ENCODE measurements around the gene TLE5.

The TLE5 gene

GRCh38 chr19:3005345-3005744 lies 57.0 kb downstream of the TLE5 start:
- H3K4me1 ChIP-seq (ENCODE audit: control insufficient read depth in 2 of 2, insufficient read depth in 1 of 2, low read depth in 1 of 2, low read length in 2 of 2), result peaks cover 2 to 3% of the 10 kb centered on the region in 2 donors
- no peak overlapping the region for H2AFZ ChIP-seq (ENCODE audit: low read length)
- H2BK12ac ChIP-seq (ENCODE audit: low read length), result peak overlapping the region; percentile 73
- peak overlapping the region; percentile 76 for H3K18ac ChIP-seq (ENCODE audit: low read length)
- DNase-seq (ENCODE audit: low spot score), result no peak
- H3K79me1 ChIP-seq (ENCODE audit: low read depth, low read length), result no peaks in the 10 kb centered on the region
- no peak overlapping the region for H3K9ac ChIP-seq (ENCODE audit: low read depth, low read length, poor library complexity)
- H3K14ac ChIP-seq (ENCODE audit: low read length), result peak overlapping the region; percentile 63
- H3K4ac ChIP-seq (ENCODE audit: low read length), result no peak overlapping the region
- peak overlapping the region; percentile 68 for H3K23ac ChIP-seq (ENCODE audit: low read depth, low read length, poor library complexity)
- no peaks in the 10 kb centered on the region for H3K36me3 ChIP-seq (replicated peaks in 1 of 2; ENCODE audit: control insufficient read depth in 2 of 2, insufficient read depth in 2 of 2, low read length in 2 of 2)
- H4K91ac ChIP-seq (ENCODE audit: low read depth, low read length, poor library complexity), result no peak overlapping the region
- peaks cover 0 to 27% (median 2%) of the 10 kb centered on the region in 3 experiments for H3K27me3 ChIP-seq (ENCODE audit: control insufficient read depth in 3 of 3, insufficient read depth in 3 of 3, low read depth in 1 of 3, low read length in 3 of 3)
- no peak overlapping the region for H3K27ac ChIP-seq (replicated peaks; ENCODE audit: low read length)
- peak overlapping the region; percentile 75 for H2BK5ac ChIP-seq (ENCODE audit: low read length)
- H2BK120ac ChIP-seq (ENCODE audit: low read depth, low read length), result no peak overlapping the region
- H2BK15ac ChIP-seq (ENCODE audit: low read length), result peak overlapping the region; percentile 89
- no peak overlapping the region for H3K4me3 ChIP-seq (ENCODE audit: low read length in 2 of 2)
- WGBS, 2 donors (ENCODE audit: extremely low coverage in 2 of 2, insufficient read length in 2 of 2, insufficient replicate concordance in 1 of 2), result no CpG with 5 or more reads among the region's 18 CpGs
- no peak overlapping the region for H3K4me2 ChIP-seq (ENCODE audit: insufficient read depth, low read length, poor library complexity, severe bottlenecking)
- no peak overlapping the region for H4K8ac ChIP-seq (ENCODE audit: low read depth, low read length)
- peak overlapping the region; percentile 95 for H2AK5ac ChIP-seq (ENCODE audit: low read depth, low read length)
- H3K9me3 ChIP-seq (replicated peaks in 1 of 2; ENCODE audit: control insufficient read depth in 2 of 2, insufficient read depth in 1 of 2, low read depth in 1 of 2, low read length in 2 of 2), result no peaks in the 10 kb centered on the region

DNA sequence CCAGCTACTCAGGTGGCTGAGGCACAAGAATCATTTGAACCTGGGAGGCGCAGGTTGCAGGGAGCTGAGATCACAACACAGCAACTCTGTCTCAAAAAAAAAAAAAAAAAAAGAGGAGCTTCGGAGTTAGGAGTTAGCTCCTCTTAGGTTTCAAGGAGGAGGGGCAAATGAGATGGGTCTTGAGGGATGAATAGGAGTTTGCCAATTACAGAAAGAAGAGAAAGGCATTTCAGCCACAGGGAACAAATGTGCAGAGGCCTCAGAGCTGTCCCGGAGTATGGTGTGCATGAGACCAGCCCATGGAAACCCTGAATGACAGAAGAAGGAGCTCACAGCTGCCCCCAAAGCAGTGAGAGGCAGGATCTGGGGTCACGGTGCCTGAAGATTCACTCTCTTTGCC lies 57.8 kb downstream of the TLE5 start:
- Histone ChIP-seq H3K4me3 (ENCODE audit: low read length in 2 of 2) (no peak overlapping the region), H3K4me1 (ENCODE audit: control insufficient read depth in 2 of 2, insufficient read depth in 1 of 2, low read depth in 1 of 2, low read length in 2 of 2) (peaks cover 2 to 3% of the 10 kb centered on the region in 2 donors), H2AFZ (ENCODE audit: low read length) (no peak overlapping the region), H3K23ac (ENCODE audit: low read depth, low read length, poor library complexity) (no peak overlapping the region), H3K27me3 (ENCODE audit: control insufficient read depth in 3 of 3, insufficient read depth in 3 of 3, low read depth in 1 of 3, low read length in 3 of 3) (peaks cover 0 to 26% (median 2%) of the 10 kb centered on the region in 3 experiments), H2BK12ac (ENCODE audit: low read length) (no peak overlapping the region), H3K36me3 (replicated peaks in 1 of 2; ENCODE audit: control insufficient read depth in 2 of 2, insufficient read depth in 2 of 2, low read length in 2 of 2) (no peaks in the 10 kb centered on the region), H3K4ac (ENCODE audit: low read length) (no peak overlapping the region), H3K9ac (ENCODE audit: low read depth, low read length, poor library complexity) (no peak overlapping the region), H3K18ac (ENCODE audit: low read length) (no peak overlapping the region), H3K27ac (replicated peaks; ENCODE audit: low read length) (no peak overlapping the region), H3K14ac (ENCODE audit: low read length) (no peak overlapping the region), H3K9me3 (replicated peaks in 1 of 2; ENCODE audit: control insufficient read depth in 2 of 2, insufficient read depth in 1 of 2, low read depth in 1 of 2, low read length in 2 of 2) (no peaks in the 10 kb centered on the region), H2BK5ac (ENCODE audit: low read length) (no peak overlapping the region), H2AK5ac (ENCODE audit: low read depth, low read length) (no peak overlapping the region), H4K91ac (ENCODE audit: low read depth, low read length, poor library complexity) (no peak overlapping the region), H2BK15ac (ENCODE audit: low read length) (no peak overlapping the region), H3K79me1 (ENCODE audit: low read depth, low read length) (no peaks in the 10 kb centered on the region), H3K4me2 (ENCODE audit: insufficient read depth, low read length, poor library complexity, severe bottlenecking) (no peak overlapping the region), H2BK120ac (ENCODE audit: low read depth, low read length) (no peak overlapping the region), H4K8ac (ENCODE audit: low read depth, low read length) (no peak overlapping the region)
- no CpG with 5 or more reads among the region's 4 CpGs for WGBS, 2 donors (ENCODE audit: extremely low coverage in 2 of 2, insufficient read length in 2 of 2, insufficient replicate concordance in 1 of 2)
- no peak for DNase-seq (ENCODE audit: low spot score)

- WGBS, 2 donors (ENCODE audit: extremely low coverage in 2 of 2, insufficient read length in 2 of 2, insufficient replicate concordance in 1 of 2), result no CpG with 5 or more reads among the region's 7 CpGs
- H3K4ac ChIP-seq (ENCODE audit: low read length), result no peak overlapping the region
- H3K9me3 ChIP-seq (replicated peaks in 1 of 2; ENCODE audit: control insufficient read depth in 2 of 2, insufficient read depth in 1 of 2, low read depth in 1 of 2, low read length in 2 of 2), result no peaks in the 10 kb centered on the region
- no peak overlapping the region for H4K91ac ChIP-seq (ENCODE audit: low read depth, low read length, poor library complexity)
- H3K4me2 ChIP-seq (ENCODE audit: insufficient read depth, low read length, poor library complexity, severe bottlenecking), result no peak overlapping the region
- no peak overlapping the region for H3K18ac ChIP-seq (ENCODE audit: low read length)
- H3K14ac ChIP-seq (ENCODE audit: low read length), result no peak overlapping the region
- no peak overlapping the region for H2AFZ ChIP-seq (ENCODE audit: low read length)
- H2BK15ac ChIP-seq (ENCODE audit: low read length), result no peak overlapping the region
- H2BK5ac ChIP-seq (ENCODE audit: low read length), result peak overlapping the region; percentile 24
- H3K27ac ChIP-seq (replicated peaks; ENCODE audit: low read length), result no peak overlapping the region
- H2AK5ac ChIP-seq (ENCODE audit: low read depth, low read length), result no peak overlapping the region
- no peak for DNase-seq (ENCODE audit: low spot score)
- H2BK120ac ChIP-seq (ENCODE audit: low read depth, low read length), result no peak overlapping the region
- H3K79me1 ChIP-seq (ENCODE audit: low read depth, low read length), result no peaks in the 10 kb centered on the region
- H3K4me3 ChIP-seq (ENCODE audit: low read length in 2 of 2), result no peak overlapping the region
- no peak overlapping the region for H4K8ac ChIP-seq (ENCODE audit: low read depth, low read length)
- H3K4me1 ChIP-seq (ENCODE audit: control insufficient read depth in 2 of 2, insufficient read depth in 1 of 2, low read depth in 1 of 2, low read length in 2 of 2), result peaks cover 2 to 3% of the 10 kb centered on the region in 2 donors
- H2BK12ac ChIP-seq (ENCODE audit: low read length), result no peak overlapping the region
- no peak overlapping the region for H3K9ac ChIP-seq (ENCODE audit: low read depth, low read length, poor library complexity)
- no peaks in the 10 kb centered on the region for H3K36me3 ChIP-seq (replicated peaks in 1 of 2; ENCODE audit: control insufficient read depth in 2 of 2, insufficient read depth in 2 of 2, low read length in 2 of 2)
- peaks cover 0 to 20% (median 0%) of the 10 kb centered on the region in 3 experiments for H3K27me3 ChIP-seq (ENCODE audit: control insufficient read depth in 3 of 3, insufficient read depth in 3 of 3, low read depth in 1 of 3, low read length in 3 of 3)
- no peak overlapping the region for H3K23ac ChIP-seq (ENCODE audit: low read depth, low read length, poor library complexity)
Measured at GRCh38 chr19:3003046-3003445, 59.2 kb downstream of the TLE5 start.

Measured in neuronal stem cell (in vitro differentiated cells).